GM19099 (cell line): ENCODE results near the gene SGCA.
A peak's percentile ranks its signal among the peaks of the same experiment; 100 is the strongest.

Source experiments
- POLR2A ChIP-seq: IDR thresholded peaks from 3 replicates; pipeline ENCODE4 v1.6.1; 2011; ENCODE audit warnings: low read depth; ENCODE audit not compliant: insufficient read length; ENCODE audit errors: extremely low read depth

The SGCA gene

DNA sequence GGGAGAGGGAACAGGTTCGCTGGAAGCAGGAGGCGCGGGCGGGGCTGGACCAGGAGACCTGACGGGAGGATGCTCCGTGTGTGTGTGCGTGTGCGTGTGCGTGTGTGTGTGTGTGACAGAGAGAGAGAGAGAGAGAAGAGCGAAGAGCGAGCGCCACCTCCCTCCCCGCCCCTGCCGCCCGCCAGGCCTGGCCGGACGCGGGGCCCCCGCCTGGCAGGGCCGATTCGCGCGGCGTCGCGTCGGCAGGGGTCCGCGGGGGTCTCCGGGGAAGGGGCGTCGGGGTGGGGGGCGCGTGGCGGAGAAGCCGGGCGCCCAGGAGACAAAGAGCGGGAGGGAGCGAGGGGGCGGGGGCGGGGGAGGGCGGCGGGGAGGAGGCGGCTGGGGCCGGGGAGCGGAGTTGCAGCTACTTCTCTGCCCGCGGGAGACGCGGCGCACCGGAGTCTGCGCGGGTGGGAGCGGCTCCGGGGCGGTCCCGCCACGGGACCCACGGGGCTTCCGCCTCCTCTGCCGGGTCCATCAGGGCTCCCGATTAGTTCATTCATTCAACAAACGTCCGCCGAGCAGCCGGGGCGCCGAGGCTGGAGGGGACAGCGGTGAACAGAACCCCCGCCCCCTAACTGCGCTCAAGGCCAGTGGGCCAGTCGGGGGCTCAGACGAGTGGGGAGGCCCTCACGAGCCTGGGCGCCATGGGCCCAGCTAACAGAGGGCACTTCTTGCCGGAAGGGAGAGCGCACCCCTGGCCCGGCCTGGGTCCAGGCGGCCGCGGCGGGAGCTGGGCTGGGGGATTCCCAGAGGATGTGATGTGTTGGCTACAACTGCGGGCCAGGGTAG lies 35.9 kb upstream of the SGCA start, which contains the start of gene SAMD14:
SAMD14 (minus strand) TSS at position 433 of the 831 bp plus-strand sequence. CDS start 5,201 bp downstream, outside the sequence.
- TF ChIP-seq POLR2A, result no peak

DNA sequence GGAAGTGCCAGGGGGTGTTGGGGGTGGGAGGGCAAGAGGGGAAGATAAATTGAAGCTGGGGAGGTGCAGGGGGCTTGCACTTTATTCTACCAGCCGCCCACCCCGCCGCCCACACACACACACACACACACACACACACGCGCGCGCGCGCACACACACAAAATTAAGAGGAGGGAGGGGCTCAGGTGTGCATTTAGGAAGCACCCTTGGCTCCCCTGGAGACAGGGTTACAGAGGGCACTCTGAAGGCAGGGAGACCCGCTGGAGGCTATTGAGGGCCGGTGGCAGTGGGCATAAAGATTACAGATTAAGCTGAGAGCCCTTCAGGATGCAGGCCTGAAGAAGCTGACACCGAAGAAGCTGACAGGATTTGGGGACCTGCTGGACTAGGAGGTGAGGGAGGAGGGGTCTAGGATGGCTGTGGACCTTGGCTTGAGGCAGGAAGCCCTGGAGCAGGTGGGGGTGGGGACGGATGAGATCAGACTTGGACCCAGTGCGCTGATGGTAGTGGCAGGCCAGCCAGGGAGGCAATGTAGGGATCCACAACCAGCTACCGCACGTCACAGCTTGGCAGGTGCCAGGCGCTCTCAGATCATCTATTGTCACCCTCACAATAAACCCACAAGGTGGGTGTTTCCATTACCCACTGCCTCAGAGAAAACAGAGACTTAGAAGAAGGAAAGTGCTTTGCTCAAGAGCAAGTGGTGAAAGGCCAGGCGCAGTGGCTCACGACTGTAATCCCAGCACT lies 35.1 kb upstream of the SGCA start:
- peak; percentile 16 for TF ChIP-seq POLR2A

- TF ChIP-seq POLR2A, result peak; percentile 49
Observed at GRCh38 chr17:50132104-50132794, 33.6 kb upstream of the SGCA start.

DNA sequence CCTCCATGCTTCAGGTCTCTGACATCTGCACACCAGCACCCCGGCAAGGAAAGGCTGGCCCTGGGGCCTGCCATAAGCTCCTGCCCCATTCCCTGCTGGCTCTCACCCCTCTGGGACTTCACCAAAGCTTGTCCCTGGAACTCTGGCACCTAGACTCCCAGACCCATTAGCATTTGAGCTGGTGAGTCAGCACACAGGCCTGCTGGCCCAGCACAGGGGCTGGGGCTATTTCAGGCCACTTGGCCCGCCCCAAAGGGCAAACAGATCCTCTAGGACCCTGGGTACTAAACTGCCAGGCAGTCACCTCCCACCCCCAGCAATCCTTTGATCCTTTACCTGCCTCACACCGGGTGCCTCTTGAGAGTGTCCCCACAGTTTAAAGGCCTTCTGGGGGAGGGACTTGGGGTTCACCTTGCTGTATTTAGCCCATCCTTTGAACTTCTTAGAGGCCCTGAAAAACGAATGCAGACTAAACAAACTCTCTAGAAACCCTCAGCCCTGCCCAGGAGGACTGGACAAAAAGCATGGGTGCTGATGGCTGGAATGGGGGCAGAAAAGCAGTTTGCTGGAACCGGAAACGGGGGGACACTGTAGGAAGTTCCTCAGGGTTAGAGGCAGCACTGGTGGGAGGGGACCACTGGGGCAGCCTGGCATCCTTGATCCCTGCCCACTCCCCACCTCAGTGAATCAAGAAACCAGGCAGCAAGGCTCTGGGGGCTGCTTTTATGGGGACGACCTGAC lies 32.6 kb upstream of the SGCA start:
- peak; percentile 21 for TF ChIP-seq POLR2A

DNA sequence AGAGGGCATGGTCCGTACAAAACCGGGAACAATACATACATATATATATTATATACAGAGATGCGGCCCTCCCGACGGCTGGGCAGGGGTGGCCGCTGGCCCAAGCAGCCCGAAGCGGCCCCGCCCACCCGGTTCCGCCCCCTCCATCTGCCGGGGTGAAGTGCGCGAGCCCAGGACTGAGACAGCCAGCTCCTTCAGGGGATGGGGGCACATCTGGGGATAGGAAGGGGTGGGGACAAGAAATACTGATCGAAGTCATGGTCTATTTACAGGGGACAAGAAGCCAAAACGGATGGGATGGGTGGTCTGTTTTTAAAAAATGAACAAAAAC lies 32.1 kb upstream of the SGCA start:
- TF ChIP-seq POLR2A, result no peak

- no peak for TF ChIP-seq POLR2A
Observed at GRCh38 chr17:50134206-50135110, 31.3 kb upstream of the SGCA start.

DNA sequence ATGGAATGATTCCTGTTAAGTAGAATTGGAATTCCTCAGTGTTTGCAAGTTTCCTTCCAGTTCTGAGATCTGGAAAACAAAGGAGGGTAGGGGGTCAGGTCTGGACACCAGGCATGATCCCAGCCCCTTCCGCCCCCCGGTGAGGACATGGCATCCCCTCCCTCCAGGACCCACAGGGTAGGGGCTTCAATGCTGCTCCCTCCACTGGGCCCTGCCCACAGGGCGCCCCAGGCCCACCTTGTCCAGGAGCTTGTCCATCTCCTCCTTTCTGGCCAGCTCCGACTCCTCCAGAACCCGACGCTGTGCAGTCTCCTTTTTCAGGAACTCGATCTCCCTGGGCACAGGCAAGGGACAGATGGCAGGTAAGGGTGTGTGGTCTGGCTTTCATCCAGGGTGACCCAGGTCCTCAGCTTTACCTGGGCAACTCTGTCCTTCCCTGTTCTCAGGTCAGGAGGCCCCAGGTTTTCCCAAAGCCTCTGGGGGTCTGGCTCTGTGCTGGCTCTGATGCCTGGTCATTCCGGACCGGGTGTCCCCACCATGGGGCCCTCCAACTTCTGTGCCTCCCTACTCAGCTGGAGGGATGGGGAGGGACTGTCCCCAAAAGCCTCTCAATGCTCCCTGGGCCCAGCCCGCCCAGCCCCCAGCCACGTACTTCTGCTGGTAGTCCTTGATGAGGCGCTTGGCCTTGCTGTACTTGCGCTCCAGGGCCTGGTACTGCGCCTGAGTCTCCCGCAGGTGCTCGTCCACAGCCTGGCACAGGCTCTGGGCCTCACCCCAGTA lies 30.3 kb upstream of the SGCA start:
- no peak for TF ChIP-seq POLR2A

- TF ChIP-seq POLR2A, result no peak
Observed at GRCh38 chr17:50136096-50136687, 29.6 kb upstream of the SGCA start.

DNA sequence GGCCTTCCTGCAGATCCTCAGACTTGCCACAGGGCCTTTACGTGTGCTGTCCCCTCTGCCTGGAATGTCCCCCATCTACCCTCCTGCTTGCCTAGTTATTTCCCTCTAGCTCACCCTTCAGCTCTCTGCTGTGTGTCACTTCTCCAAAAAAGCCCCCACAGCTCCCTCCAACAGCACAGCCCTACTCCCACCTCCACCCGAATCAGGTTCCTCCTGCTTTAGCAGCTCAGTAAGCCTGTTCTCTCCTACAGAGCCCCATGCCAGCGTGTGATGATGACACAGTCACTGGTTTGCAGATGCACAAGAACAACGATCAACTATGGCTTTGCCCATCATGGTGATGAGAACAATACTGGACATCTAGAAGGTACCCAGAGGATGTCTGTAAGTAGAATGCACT lies 28.8 kb upstream of the SGCA start:
- no peak for TF ChIP-seq POLR2A

GRCh38 chr17:50139185-50139783 lies 26.5 kb upstream of the SGCA start:
- TF ChIP-seq POLR2A, result no peak

- TF ChIP-seq POLR2A, result no peak
Observed at GRCh38 chr17:50139950-50140885, 25.6 kb upstream of the SGCA start.

GRCh38 chr17:50141026-50141744 lies 24.6 kb upstream of the SGCA start:
- no peak for TF ChIP-seq POLR2A
